HepG2 (cell line): Measurements from ENCODE around the gene MAVS. TPM values are rescaled to one million over a fixed set of nuclear protein-coding genes. Genes with fewer than 3 reads are reported as not detected.

Experiments
- ATAC-seq: fragments of 200-7000 bp; cut with Tn5 transposase; 3 replicates; pipeline ENCODE4 v1.9.1; 2020; ENCODE audit warnings: mild to moderate bottlenecking, moderate library complexity
- BruUV-seq: library from RNA; stranded (reverse); fragments of 400-500 nt; replicated peaks from 2 replicates; lab custom pipeline; 2021; lab: Mats Ljungman, UMichigan
- CTCF ChIA-PET: fragments of 300-600 bp; formaldehyde crosslinking; extraction: SDS; loops from one replicate; lab custom pipeline; 2021; ENCODE audit warnings: low total read pairs, inconsistent platforms, low intra/inter-chr PET ratio; lab: Yijun Ruan, JAX
- POLR2A ChIA-PET: fragments of 350-600 bp; sonication (Branson Sonifier 250); formaldehyde crosslinking; loops from one replicate; lab custom pipeline; 2020; ENCODE audit warnings: antibody characterized with exemption, inconsistent platforms; lab: Yijun Ruan, JAX
- DNase-seq: peaks from one replicate; pipeline ENCODE4 v3.0.0-alpha.2; 2015; ENCODE audit warnings: low spot score
- FAIRE-seq: peaks from 3 replicates; lab custom pipeline; 2011; peaks lifted over from hg19 to GRCh38; lab: Jason Lieb, UNC
- H2AFZ ChIP-seq: one replicate; pipeline ENCODE4 v1.6.1; 2011; ENCODE audit warnings: low read length, inconsistent platforms
- H3K27ac ChIP-seq: fragments of 300-600 bp; 3 replicates; pipeline ENCODE4 v1.8.0; 2011; ENCODE audit warnings: mixed run types, mild to moderate bottlenecking, mixed read lengths, low read length, inconsistent platforms; ENCODE audit not compliant: insufficient read depth; ENCODE audit errors: extremely low read length
- H3K27me3 ChIP-seq, 2 experiments: fragments of 200-600 bp in 1 of 2; 2 replicates in 1 of 2; 3 replicates in 1 of 2; pipeline versions ENCODE4 v1.6.0 to v1.8.0; 2011; ENCODE audit warnings: low read length in 2 of 2, mild to moderate bottlenecking in 2 of 2, moderate library complexity in 2 of 2, inconsistent platforms in 1 of 2; ENCODE audit not compliant: insufficient read depth in 2 of 2, control insufficient read depth in 1 of 2
- H3K36me3 ChIP-seq, 2 experiments: fragments of 200-600 bp in 1 of 2; replicated peaks in 1 of 2; 2 replicates in 1 of 2; 3 replicates in 1 of 2; pipeline versions ENCODE4 v1.5.1 to v1.8.0; 2011; ENCODE audit warnings: low read length in 2 of 2, inconsistent platforms in 1 of 2; ENCODE audit not compliant: insufficient read depth in 2 of 2, control insufficient read depth in 1 of 2
- H3K4me1 ChIP-seq: 2 replicates; pipeline ENCODE4 v1.5.1; 2012; ENCODE audit warnings: low read length, inconsistent platforms; ENCODE audit not compliant: insufficient read depth
- H3K4me2 ChIP-seq: 2 replicates; pipeline ENCODE4 v1.6.0; 2011; ENCODE audit warnings: low read depth, low read length, inconsistent platforms
- H3K4me3 ChIP-seq, 3 experiments: fragments of 200-600 bp in 1 of 3; sonication (generic), shearing (Covaris generic) in 1 of 3; replicated peaks in 1 of 3; 2 replicates each; pipeline ENCODE4 v1.5.1; 2011 to 2016; ENCODE audit warnings: low read length in 3 of 3, inconsistent platforms in 2 of 3, low read depth in 2 of 3, mild to moderate bottlenecking in 2 of 3, control low read depth in 1 of 3, mixed read lengths in 1 of 3; ENCODE audit not compliant: insufficient read depth in 1 of 3
- H3K79me2 ChIP-seq: one replicate; pipeline ENCODE4 v1.6.1; 2011; ENCODE audit warnings: low read length, inconsistent platforms; ENCODE audit not compliant: insufficient read depth
- H3K9ac ChIP-seq: 2 replicates; pipeline ENCODE4 v1.6.0; 2011; ENCODE audit warnings: mild to moderate bottlenecking, low read depth, low read length, inconsistent platforms; ENCODE audit not compliant: insufficient read depth
- H3K9me3 ChIP-seq: 2 replicates; pipeline ENCODE4 v1.5.1; 2012; ENCODE audit warnings: mild to moderate bottlenecking, low read length
- H4K20me1 ChIP-seq: 2 replicates; pipeline ENCODE4 v1.6.0; 2011; ENCODE audit warnings: inconsistent platforms, mild to moderate bottlenecking, low read length, moderate library complexity; ENCODE audit not compliant: insufficient read depth
- CBFB ChIP-seq: sonication (generic); formaldehyde crosslinking; IDR thresholded peaks from 2 replicates; pipeline ENCODE4 v1.4.0; 2020; ENCODE audit warnings: missing genetic modification reagents
- FOXA1 ChIP-seq, 2 experiments: fragments of 450-650 bp in 1 of 2; sonication (generic) in 1 of 2; formaldehyde crosslinking in 1 of 2; IDR thresholded peaks; 2 replicates each; pipeline versions ENCODE4 v1.4.0 to v1.6.1; 2016 to 2020; ENCODE audit warnings: missing genetic modification reagents in 1 of 2
- HDAC2 ChIP-seq: sonication (generic); formaldehyde crosslinking; IDR thresholded peaks from 2 replicates; pipeline ENCODE4 v1.4.0; 2020; ENCODE audit warnings: missing genetic modification reagents
- HMG20A ChIP-seq: IDR thresholded peaks from 2 replicates; pipeline ENCODE4 v1.6.1; 2016; ENCODE audit warnings: borderline replicate concordance
- MED1 ChIP-seq: sonication (generic); formaldehyde crosslinking; IDR thresholded peaks from 2 replicates; pipeline ENCODE4 v1.4.0; 2020; ENCODE audit warnings: missing genetic modification reagents
- SMAD3 ChIP-seq: sonication (generic); formaldehyde crosslinking; IDR thresholded peaks from 2 replicates; pipeline ENCODE4 v1.4.0; 2020; ENCODE audit warnings: missing genetic modification reagents
- ZBTB20 ChIP-seq: sonication (generic); formaldehyde crosslinking; IDR thresholded peaks from 2 replicates; pipeline ENCODE4 v1.8.1; 2023; ENCODE audit warnings: missing genetic modification reagents, low read depth, mild to moderate bottlenecking, borderline replicate concordance
- ZNF143 ChIP-seq: sonication (generic); formaldehyde crosslinking; IDR thresholded peaks from 2 replicates; pipeline ENCODE4 v1.4.0; 2020; ENCODE audit warnings: missing genetic modification reagents
- ZNF207 ChIP-seq: fragments of 450-650 bp; IDR thresholded peaks from 2 replicates; pipeline ENCODE4 v1.6.1; 2016; ENCODE audit warnings: antibody characterized with exemption, borderline replicate concordance
- ZNF230 ChIP-seq: sonication (generic); formaldehyde crosslinking; IDR thresholded peaks from 2 replicates; pipeline ENCODE4 v1.4.0; 2020; ENCODE audit warnings: mild to moderate bottlenecking, missing genetic modification reagents
- ZNF709 ChIP-seq: sonication (generic); formaldehyde crosslinking; IDR thresholded peaks from 2 replicates; pipeline ENCODE4 v1.5.0; 2020; ENCODE audit warnings: mild to moderate bottlenecking, missing genetic modification reagents
- ZNF749 ChIP-seq: sonication (generic); formaldehyde crosslinking; IDR thresholded peaks from 2 replicates; pipeline ENCODE4 v1.8.0; 2022; ENCODE audit warnings: mild to moderate bottlenecking, missing genetic modification reagents, moderate library complexity, borderline replicate concordance
- ZSCAN21 ChIP-seq: sonication (generic); formaldehyde crosslinking; IDR thresholded peaks from 2 replicates; pipeline ENCODE4 v1.8.0; 2022; ENCODE audit warnings: mild to moderate bottlenecking, missing genetic modification reagents, moderate library complexity, borderline replicate concordance
- ZSCAN30 ChIP-seq: sonication (generic); formaldehyde crosslinking; IDR thresholded peaks from 2 replicates; pipeline ENCODE4 v1.5.0; 2020; ENCODE audit warnings: mild to moderate bottlenecking, missing genetic modification reagents
- WGBS: methylation state at CpG from one replicate; pipeline ENCODE4 v1.1.6; 2017; ENCODE audit warnings: low lambda C conversion rate; 5-methylcytosine and 5-hydroxymethylcytosine counted together
- in situ Hi-C: cut with HindIII; loops from 2 replicates; pipeline ENCODE4 v1.10.0; 2017; ENCODE audit warnings: low pct_unique_long_range_greater_than_20kb; ENCODE audit not compliant: extremely low pct_ligation_motif_present
- intact Hi-C: fragments of 100-400 bp; cut with micrococcal nuclease; formaldehyde crosslinking; loops from one replicate; pipeline ENCODE4 v1.10.0; 2022; ENCODE audit not compliant: unreplicated experiment
- polyA plus RNA-seq, 8 experiments: library from polyadenylated mRNA; depleted of rRNA in 3 of 8; stranded (reverse) in 7 of 8; unstranded in 1 of 8; fragments of >200 nt; fragmentation: Illumina TruSeq in 4 of 8; extraction: Trizol in 4 of 8; gene quantifications; 2 replicates each; pipeline versions ENCODE4 v1.2.1 to v1.2.3, GENCODE V29; 2011 to 2016; ENCODE audit warnings: low read depth in 4 of 8, missing spikeins in 1 of 8, mixed read lengths in 1 of 8; ENCODE audit not compliant: insufficient read depth in 1 of 8
- total RNA-seq, 5 experiments: library from RNA; depleted of rRNA; stranded (reverse); fragments of >200 nt; fragmentation: Illumina TruSeq; extraction: Trizol; gene quantifications; 2 replicates each; pipeline ENCODE4 v1.2.3, GENCODE V29; 2016; ENCODE audit warnings: low read depth in 1 of 5
- TF ChIP-seq, protein P1 (sequence below): IDR thresholded peaks from 2 replicates; pipeline ENCODE4 v1.6.1; 2016; ENCODE audit warnings: missing genetic modification reagents, missing compliant biosample characterization
- TF ChIP-seq, protein P2 (sequence below): sonication (generic); formaldehyde crosslinking; IDR thresholded peaks from 2 replicates; pipeline ENCODE4 v1.5.0; 2020; ENCODE audit warnings: mild to moderate bottlenecking, missing genetic modification reagents

Gene MAVS
- total and polyA plus RNA-seq, 2 of the 13 experiments (the other 11 are each of a cell fraction or from before 2014, with no cell fraction given): 27.3 to 36.6 TPM

DNA sequence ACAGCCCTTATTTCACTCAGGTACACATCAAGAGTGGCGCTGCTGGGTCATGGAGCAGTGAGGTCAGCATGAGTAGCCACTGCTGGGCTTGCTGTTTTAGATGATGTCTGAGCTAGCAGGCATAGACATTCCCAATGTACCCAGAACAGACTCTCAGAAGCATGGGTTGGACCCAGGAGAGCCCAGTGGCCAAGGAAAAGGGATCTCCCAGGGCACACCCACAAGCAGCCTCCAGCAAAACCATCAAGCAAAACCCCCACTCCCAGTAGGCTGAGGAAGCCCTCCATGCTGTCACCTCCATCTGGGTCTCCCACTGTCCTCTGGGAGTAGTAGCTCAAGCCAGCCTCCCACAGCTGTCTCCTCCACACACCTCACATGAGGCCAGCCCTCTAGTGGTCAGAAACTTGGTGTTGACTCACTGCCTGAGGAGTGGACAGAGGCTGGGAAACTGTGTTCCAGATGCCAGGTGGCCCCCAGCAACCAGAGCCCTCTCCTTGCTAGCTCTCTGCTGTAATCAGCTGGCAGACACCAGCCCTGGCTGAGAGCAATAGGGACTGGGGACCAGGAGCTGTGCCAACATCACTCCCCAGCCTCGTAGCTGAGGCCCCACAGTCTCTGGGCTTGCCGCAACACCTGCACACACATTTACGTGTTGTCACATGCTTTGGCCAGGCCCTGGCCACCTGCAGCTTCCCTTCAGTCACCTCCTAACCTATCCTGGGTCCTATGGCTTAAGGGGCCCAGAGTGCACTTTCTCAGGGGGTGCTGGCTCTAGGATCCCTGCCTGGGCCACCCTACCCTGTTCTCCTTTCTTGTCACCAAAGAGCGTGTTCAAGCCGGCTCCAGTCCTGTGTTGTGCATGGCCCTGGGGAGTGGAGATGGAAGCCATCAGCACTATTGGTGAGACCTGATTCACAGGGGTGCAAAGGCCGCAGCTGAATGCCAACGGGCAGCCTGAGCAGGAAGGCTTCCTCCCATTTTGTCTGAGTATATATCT, 28.2 kb upstream of the MAVS start:
- Histone ChIP-seq H3K4me1 (peaks cover 37% of the 10 kb centered on the region), H3K36me3 (peaks cover 3 to 10% of the 10 kb centered on the region in 2 experiments), H3K9ac (peak overlapping the region; percentile 55), H3K4me2 (peak overlapping the region; percentile 87), H3K9me3 (no peaks in the 10 kb centered on the region), H3K27me3 (peaks cover 3 to 10% of the 10 kb centered on the region in 2 experiments; a peak in 3 of 5 replicates), H3K27ac (peak overlapping the region; percentile 96), H3K4me3 (peak overlapping the region in 2 of 3 experiments; percentile 0 to 61; a peak in 4 of 6 replicates), H3K79me2 (peaks cover 12% of the 10 kb centered on the region), H2AFZ (peak overlapping the region; percentile 70), H4K20me1 (no peaks in the 10 kb centered on the region)
- FAIRE-seq (peak; percentile 92), DNase-seq (peak; percentile 95), ATAC-seq (peak; percentile 89)
- 43% methylated on average over 8 of the region's 8 CpGs for WGBS
- in situ Hi-C loops (loop anchor here (5.0 kb wide), 1 partner anchor 36 kb away; the partner anchor contains the start of gene SPEF1), intact Hi-C loops (loop anchor here (1.0 to 2.0 kb wide), 2 partner anchors 31 to 66 kb away; no protein-coding TSS in a partner anchor)
- ChIA-PET POLR2A (interaction anchor here (0.6 to 4.8 kb wide), 20 partner anchors 9 to 1151 kb away, joined by 3 to 134 read pairs (median 4); partner anchors contain the start of genes ADISSP, CDC25B, CENPB and MAVS), CTCF (interaction anchor here (0.7 to 4.6 kb wide), 6 partner anchors 23 to 69 kb away, joined by 3 to 119 read pairs (median 6); partner anchors contain the start of genes CDC25B, CENPB and SPEF1)
- BruUV-seq: no TSS peak
- TF ChIP-seq, protein P1, sequence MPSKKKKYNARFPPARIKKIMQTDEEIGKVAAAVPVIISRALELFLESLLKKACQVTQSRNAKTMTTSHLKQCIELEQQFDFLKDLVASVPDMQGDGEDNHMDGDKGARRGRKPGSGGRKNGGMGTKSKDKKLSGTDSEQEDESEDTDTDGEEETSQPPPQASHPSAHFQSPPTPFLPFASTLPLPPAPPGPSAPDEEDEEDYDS (CRISPR knock-in tag): peak; percentile 70
- TF ChIP-seq ZSCAN21 (peak; percentile 82; the same call in 1 of the 2 replicates), SMAD3 (CRISPR knock-in tag) (peak; percentile 64), CBFB (CRISPR knock-in tag) (peak; percentile 73), MED1 (peak; percentile 83), ZNF749 (CRISPR knock-in tag) (peak; percentile 43; the same call in 1 of the 2 replicates), ZNF143 (CRISPR knock-in tag) (peak; percentile 80), HMG20A (peak; percentile 59; the same call in 1 of the 2 replicates), ZNF709 (CRISPR knock-in tag) (peak; percentile 100), ZNF207 (no peak), FOXA1 (IDR thresholded peaks at IDR 0.05) (no peak), FOXA1 (CRISPR knock-in tag; IDR thresholded peaks at IDR 0.05) (peak; percentile 97), ZBTB20 (peak; percentile 74; the same call in 1 of the 2 replicates), ZNF230 (peak; percentile 55; the same call in 1 of the 2 replicates), ZSCAN30 (CRISPR knock-in tag) (no peak), HDAC2 (CRISPR knock-in tag) (peak; percentile 92)
- TF ChIP-seq, protein P2, sequence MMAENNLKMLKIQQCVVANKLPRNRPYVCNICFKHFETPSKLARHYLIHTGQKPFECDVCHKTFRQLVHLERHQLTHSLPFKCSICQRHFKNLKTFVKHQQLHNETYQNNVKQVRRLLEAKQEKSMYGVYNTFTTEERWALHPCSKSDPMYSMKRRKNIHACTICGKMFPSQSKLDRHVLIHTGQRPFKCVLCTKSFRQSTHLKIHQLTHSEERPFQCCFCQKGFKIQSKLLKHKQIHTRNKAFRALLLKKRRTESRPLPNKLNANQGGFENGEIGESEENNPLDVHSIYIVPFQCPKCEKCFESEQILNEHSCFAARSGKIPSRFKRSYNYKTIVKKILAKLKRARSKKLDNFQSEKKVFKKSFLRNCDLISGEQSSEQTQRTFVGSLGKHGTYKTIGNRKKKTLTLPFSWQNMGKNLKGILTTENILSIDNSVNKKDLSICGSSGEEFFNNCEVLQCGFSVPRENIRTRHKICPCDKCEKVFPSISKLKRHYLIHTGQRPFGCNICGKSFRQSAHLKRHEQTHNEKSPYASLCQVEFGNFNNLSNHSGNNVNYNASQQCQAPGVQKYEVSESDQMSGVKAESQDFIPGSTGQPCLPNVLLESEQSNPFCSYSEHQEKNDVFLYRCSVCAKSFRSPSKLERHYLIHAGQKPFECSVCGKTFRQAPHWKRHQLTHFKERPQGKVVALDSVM (CRISPR knock-in tag): peak; percentile 95
